ENCODE measurements around the gene PTRHD1.
A peak's percentile ranks its signal among the peaks of the same experiment; 100 is the strongest.

The PTRHD1 gene

DNA sequence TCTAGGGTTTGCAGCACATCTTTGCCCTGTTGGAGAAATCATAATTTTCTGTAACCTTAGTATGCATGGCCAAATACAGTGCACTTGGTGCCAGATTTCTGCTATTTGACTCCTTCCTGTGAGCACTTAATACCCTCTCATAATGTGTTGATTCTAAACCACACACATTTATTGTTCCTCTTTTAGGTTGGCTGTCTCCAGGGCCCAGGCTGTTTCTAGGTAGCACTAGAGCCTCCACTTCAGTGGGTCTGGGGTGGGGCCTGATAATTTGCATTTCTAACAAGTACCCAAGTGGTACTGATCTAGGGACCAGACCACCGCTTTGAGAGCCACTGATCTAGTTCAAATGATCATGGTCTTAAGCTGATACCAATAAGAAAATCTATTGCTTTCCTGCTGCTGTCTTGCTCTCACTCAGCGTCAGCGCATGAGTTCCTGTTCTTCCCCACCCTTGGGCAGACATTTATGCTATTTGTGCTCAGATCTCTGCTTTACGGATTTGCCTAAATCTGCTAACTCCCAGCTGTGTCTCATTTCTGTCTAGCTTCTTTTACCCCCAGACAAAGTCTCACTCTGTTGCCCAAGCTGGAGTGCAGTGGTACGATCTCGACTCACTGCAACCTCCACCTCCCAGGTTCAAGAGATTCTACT is 7.4 kb downstream of the PTRHD1 start:
- no peak for TF ChIP-seq CTCF (IDR thresholded peaks at IDR 0.05; ENCODE audit: borderline replicate concordance, extremely low read depth, low read length, poor library complexity, severe bottlenecking)
- no peak for TF ChIP-seq EZH2 (IDR thresholded peaks at IDR 0.05; ENCODE audit: borderline replicate concordance, low read depth, low read length, severe bottlenecking)
- Histone ChIP-seq H3K79me2 (ENCODE audit: insufficient read depth, low read length) (no peaks in the 10 kb centered on the region), H3K4me2 (ENCODE audit: insufficient read depth, low read length) (no peak overlapping the region), H3K27me3 (ENCODE audit: insufficient read depth, low read length, poor library complexity) (no peaks in the 10 kb centered on the region), H3K4me1 (ENCODE audit: insufficient read depth, low read length) (no peaks in the 10 kb centered on the region), H3K9me3 (ENCODE audit: insufficient read depth, low read length, severe bottlenecking) (no peaks in the 10 kb centered on the region), H3K27ac (ENCODE audit: low read length) (no peak overlapping the region), H3K4me3 (ENCODE audit: low read depth in 1 of 2, low read length in 2 of 2) (no peak overlapping the region), H4K20me1 (ENCODE audit: insufficient read depth, low read length) (no peaks in the 10 kb centered on the region), H3K9ac (ENCODE audit: low read depth, low read length) (no peak overlapping the region), H2AFZ (ENCODE audit: low read depth, low read length) (no peak overlapping the region), H3K36me3 (ENCODE audit: insufficient read depth, low read length) (no peaks in the 10 kb centered on the region; the same call in 1 of the 2 replicates)
- peak; percentile 24; the same call in 1 of the 3 replicates for ATAC-seq (ENCODE audit: insufficient read depth, low read depth)
- DNase-seq = no peak

DNA sequence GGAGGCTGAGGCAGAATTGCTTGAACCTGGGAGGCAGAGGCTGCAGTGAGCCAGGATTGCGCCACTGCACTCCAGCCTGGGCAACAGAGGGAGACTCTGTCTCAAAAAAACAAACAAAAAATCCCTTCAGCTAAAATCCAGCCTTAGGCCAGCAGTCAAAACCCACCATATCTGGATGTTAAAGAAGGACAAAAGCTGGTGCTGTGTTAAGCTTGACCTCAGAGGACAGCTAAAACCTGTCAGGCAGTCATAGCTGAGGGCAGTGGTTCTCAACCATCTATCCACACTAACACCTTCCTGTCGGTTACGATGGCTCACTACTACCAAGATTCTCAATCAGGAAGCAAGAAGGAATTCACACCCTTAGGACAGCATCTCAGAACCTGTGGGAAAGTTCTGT is 9.6 kb downstream of the PTRHD1 start:
- H3K4me2 ChIP-seq (ENCODE audit: insufficient read depth, low read length) = no peak overlapping the region
- H3K27ac ChIP-seq (ENCODE audit: low read length) = no peak overlapping the region
- TF ChIP-seq EZH2 (IDR thresholded peaks at IDR 0.05; ENCODE audit: borderline replicate concordance, low read depth, low read length, severe bottlenecking) (no peak), CTCF (IDR thresholded peaks at IDR 0.05; ENCODE audit: borderline replicate concordance, extremely low read depth, low read length, poor library complexity, severe bottlenecking) (no peak)
- no peaks in the 10 kb centered on the region for H3K27me3 ChIP-seq (ENCODE audit: insufficient read depth, low read length, poor library complexity)
- ATAC-seq (ENCODE audit: insufficient read depth, low read depth) (no peak), DNase-seq (no peak)
- no peaks in the 10 kb centered on the region for H3K79me2 ChIP-seq (ENCODE audit: insufficient read depth, low read length)
- H2AFZ ChIP-seq (ENCODE audit: low read depth, low read length) = no peak overlapping the region
- H3K9me3 ChIP-seq (ENCODE audit: insufficient read depth, low read length, severe bottlenecking) = no peaks in the 10 kb centered on the region
- no peak overlapping the region for H3K9ac ChIP-seq (ENCODE audit: low read depth, low read length)
- no peak overlapping the region for H3K4me3 ChIP-seq (ENCODE audit: low read depth in 1 of 2, low read length in 2 of 2)
- H3K4me1 ChIP-seq (ENCODE audit: insufficient read depth, low read length) = no peaks in the 10 kb centered on the region
- H4K20me1 ChIP-seq (ENCODE audit: insufficient read depth, low read length) = no peaks in the 10 kb centered on the region
- H3K36me3 ChIP-seq (ENCODE audit: insufficient read depth, low read length) = no peaks in the 10 kb centered on the region

- Histone ChIP-seq H3K4me2 (ENCODE audit: insufficient read depth, low read length) (no peak overlapping the region), H3K27me3 (ENCODE audit: insufficient read depth, low read length, poor library complexity) (no peaks in the 10 kb centered on the region), H2AFZ (ENCODE audit: low read depth, low read length) (no peak overlapping the region), H3K9ac (ENCODE audit: low read depth, low read length) (no peak overlapping the region), H3K4me1 (ENCODE audit: insufficient read depth, low read length) (no peaks in the 10 kb centered on the region), H4K20me1 (ENCODE audit: insufficient read depth, low read length) (no peaks in the 10 kb centered on the region), H3K27ac (ENCODE audit: low read length) (no peak overlapping the region), H3K9me3 (ENCODE audit: insufficient read depth, low read length, severe bottlenecking) (no peaks in the 10 kb centered on the region), H3K4me3 (ENCODE audit: low read depth in 1 of 2, low read length in 2 of 2) (no peak overlapping the region), H3K79me2 (ENCODE audit: insufficient read depth, low read length) (no peaks in the 10 kb centered on the region), H3K36me3 (ENCODE audit: insufficient read depth, low read length) (no peaks in the 10 kb centered on the region)
- no peak for TF ChIP-seq CTCF (IDR thresholded peaks at IDR 0.05; ENCODE audit: borderline replicate concordance, extremely low read depth, low read length, poor library complexity, severe bottlenecking)
- TF ChIP-seq EZH2 (IDR thresholded peaks at IDR 0.05; ENCODE audit: borderline replicate concordance, low read depth, low read length, severe bottlenecking) = no peak
- DNase-seq = no peak
- ATAC-seq (ENCODE audit: insufficient read depth, low read depth) = no peak
Measured at GRCh38 chr2:24779116-24779515, 14.1 kb downstream of the PTRHD1 start.

Data from DND-41 (cell line).